HG02798 (cell line): ENCODE measurements around the gene LRRN1.

Experiments used
- ATAC-seq: cut with Tn5 transposase; IDR thresholded peaks from one replicate; pipeline ENCODE4 v1.9.1; 2021; ENCODE audit warnings: mild to moderate bottlenecking; ENCODE audit not compliant: unreplicated experiment, poor library complexity

Gene LRRN1

GRCh38 chr3:3799173-3800079 is at the start of gene LRRN1:
Gene LRRN1, plus strand, starts transcription at chr3:3799431. Its CDS starts 45,211 bp downstream, at chr3:3844642.
- ATAC-seq: peak; percentile 51

GRCh38 chr3:3753416-3753815 is 45.8 kb upstream of the LRRN1 start:
- no peak for ATAC-seq

GRCh38 chr3:3765661-3766060 is 33.6 kb upstream of the LRRN1 start:
- no peak for ATAC-seq

- ATAC-seq: no peak
Observed at GRCh38 chr3:3766140-3766539, 33.1 kb upstream of the LRRN1 start.

- no peak for ATAC-seq
Observed at GRCh38 chr3:3771094-3771493, 28.1 kb upstream of the LRRN1 start.

- no peak for ATAC-seq
Observed at GRCh38 chr3:3771567-3771966, 27.7 kb upstream of the LRRN1 start.

- ATAC-seq: no peak
Observed at GRCh38 chr3:3772338-3772737, 26.9 kb upstream of the LRRN1 start.

- no peak for ATAC-seq
Observed at GRCh38 chr3:3772920-3773319, 26.3 kb upstream of the LRRN1 start.

- no peak for ATAC-seq
Observed at GRCh38 chr3:3776607-3777006, 22.6 kb upstream of the LRRN1 start.

- ATAC-seq: no peak
Observed at GRCh38 chr3:3778216-3778615, 21.0 kb upstream of the LRRN1 start.

GRCh38 chr3:3778641-3779270 is 20.5 kb upstream of the LRRN1 start:
- ATAC-seq: no peak

GRCh38 chr3:3782457-3782856 is 16.8 kb upstream of the LRRN1 start:
- no peak for ATAC-seq

GRCh38 chr3:3783210-3783609 is 16.0 kb upstream of the LRRN1 start:
- no peak for ATAC-seq

- ATAC-seq: no peak
Observed at GRCh38 chr3:3783696-3784095, 15.5 kb upstream of the LRRN1 start.

- ATAC-seq: no peak
Observed at GRCh38 chr3:3792391-3792790, 6.8 kb upstream of the LRRN1 start.

- peak; percentile 25 for ATAC-seq
Observed at GRCh38 chr3:3798631-3799113, 559 bp upstream of the LRRN1 start.

- ATAC-seq: no peak
Observed at GRCh38 chr3:3800080-3800455, 837 bp downstream of the LRRN1 start.

GRCh38 chr3:3800685-3801493 is 1.7 kb downstream of the LRRN1 start:
- ATAC-seq: no peak

- ATAC-seq: no peak
Observed at GRCh38 chr3:3801494-3801841, 2.2 kb downstream of the LRRN1 start.

- no peak for ATAC-seq
Observed at GRCh38 chr3:3802046-3802445, 2.8 kb downstream of the LRRN1 start.

- no peak for ATAC-seq
Observed at GRCh38 chr3:3804560-3804959, 5.3 kb downstream of the LRRN1 start.
